GM21381 (cell line): Measurements from ENCODE around the gene SEMA6B.

ENCODE experiments used
- ATAC-seq: cut with Tn5 transposase; IDR thresholded peaks from one replicate; pipeline ENCODE4 v1.9.1; 2021; ENCODE audit warnings: mild to moderate bottlenecking, moderate library complexity; ENCODE audit not compliant: unreplicated experiment

The SEMA6B gene

DNA sequence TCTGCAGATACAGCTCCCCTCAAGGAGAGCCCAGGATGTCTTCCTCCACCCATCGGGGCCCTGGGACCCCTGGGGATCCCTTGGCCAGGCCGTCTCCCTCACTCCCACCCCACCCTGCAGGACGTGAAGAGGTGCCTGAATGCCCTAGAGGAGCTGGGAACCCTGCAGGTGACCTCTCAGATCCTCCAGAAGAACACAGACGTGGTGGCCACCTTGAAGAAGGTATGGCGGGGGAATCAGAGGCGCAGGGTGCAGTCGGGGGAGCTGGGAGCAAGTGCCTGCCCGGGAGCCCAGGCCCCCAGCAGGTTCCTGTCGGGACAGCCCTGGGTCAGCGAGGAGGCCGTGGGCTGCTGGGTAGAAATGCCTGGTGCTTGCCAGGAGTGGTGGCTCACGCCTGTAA is 60.8 kb downstream of the SEMA6B start:
- no peak for ATAC-seq

DNA sequence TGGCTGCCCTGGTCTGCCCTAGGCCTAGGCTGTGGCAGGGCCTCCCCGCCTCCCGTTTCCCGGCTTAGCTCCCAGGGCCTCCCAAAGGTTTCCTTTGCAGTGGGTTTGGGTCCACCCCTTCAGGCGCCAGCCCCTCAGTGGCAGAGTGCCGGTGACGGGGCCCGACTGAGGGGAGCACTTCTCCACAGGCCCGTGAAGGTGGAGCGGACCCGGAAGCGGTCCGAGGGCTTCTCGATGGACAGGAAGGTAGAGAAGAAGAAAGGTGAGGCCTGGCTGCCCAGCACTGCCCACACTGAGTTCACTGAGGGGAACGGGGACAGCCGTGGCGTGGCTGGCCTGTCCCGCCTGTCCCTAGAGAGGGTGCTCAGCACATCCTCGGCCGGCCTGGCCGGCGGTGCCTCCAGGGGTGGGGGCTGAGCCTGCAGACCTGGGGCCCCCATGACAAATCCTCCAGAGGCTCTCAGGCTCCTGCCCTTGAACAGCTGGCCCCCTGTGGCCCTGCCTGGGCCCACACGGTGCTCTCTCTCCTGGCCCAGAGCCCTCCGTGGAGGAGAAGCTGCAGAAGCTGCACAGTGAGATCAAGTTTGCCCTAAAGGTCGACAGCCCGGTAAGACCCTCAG is 61.6 kb downstream of the SEMA6B start:
- no peak for ATAC-seq

DNA sequence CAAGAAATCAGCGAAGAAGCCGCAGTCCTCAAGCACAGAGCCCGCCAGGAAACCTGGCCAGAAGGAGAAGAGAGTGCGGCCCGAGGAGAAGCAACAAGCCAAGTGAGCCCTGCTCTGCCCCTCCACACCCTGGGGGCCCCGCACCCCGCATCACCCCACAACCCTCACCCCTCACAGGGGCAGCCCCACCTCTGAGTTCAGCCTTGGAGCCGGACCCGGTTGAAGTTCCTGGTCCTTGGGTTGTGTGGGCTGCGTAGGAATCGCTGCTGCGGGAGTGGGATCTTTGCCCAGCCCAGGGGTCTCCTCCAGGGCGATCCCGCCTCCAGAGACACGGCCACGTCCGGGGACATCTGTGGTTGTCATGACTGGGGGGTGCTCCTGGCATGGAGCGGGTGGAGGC is 63.2 kb downstream of the SEMA6B start:
- ATAC-seq = no peak

DNA sequence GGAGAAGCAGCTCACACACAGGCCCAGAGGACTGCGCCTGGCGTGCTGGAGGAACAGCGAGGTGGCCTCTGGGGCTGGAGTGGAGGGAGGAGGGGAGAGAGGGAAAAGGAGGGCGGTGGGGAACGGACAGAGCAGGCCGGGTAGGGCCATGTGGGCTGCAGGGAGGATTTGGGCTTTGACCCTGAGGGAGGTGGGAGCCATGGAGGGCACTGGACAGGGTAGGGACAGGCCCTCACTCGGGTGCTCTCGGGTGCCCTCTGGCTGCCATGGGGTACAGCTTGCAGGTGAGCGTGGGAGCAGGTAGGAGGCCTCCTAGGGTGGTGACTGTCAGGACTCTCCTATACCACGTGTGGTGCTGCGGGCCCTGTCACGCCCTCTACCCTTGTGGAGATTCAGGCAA is 64.0 kb downstream of the SEMA6B start:
- ATAC-seq = no peak

DNA sequence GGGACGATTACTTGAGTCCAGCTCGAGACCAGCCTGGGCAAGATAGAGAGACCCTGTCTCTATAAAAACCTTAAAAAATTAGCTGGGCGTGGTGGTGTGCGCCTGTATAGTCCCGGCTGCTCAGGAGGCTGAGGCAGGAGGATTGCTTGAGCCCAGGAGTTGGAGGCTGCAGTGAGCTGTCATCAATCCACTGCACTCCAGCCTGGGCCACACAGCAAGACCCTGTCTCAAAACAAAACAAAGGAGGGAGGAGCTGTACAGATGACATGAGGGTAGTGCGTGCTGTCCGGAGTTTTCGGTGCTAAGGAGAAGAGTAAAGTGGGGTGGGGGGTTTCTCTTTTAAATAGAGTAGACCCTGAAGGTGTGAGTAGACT is 64.8 kb downstream of the SEMA6B start:
- no peak for ATAC-seq

DNA sequence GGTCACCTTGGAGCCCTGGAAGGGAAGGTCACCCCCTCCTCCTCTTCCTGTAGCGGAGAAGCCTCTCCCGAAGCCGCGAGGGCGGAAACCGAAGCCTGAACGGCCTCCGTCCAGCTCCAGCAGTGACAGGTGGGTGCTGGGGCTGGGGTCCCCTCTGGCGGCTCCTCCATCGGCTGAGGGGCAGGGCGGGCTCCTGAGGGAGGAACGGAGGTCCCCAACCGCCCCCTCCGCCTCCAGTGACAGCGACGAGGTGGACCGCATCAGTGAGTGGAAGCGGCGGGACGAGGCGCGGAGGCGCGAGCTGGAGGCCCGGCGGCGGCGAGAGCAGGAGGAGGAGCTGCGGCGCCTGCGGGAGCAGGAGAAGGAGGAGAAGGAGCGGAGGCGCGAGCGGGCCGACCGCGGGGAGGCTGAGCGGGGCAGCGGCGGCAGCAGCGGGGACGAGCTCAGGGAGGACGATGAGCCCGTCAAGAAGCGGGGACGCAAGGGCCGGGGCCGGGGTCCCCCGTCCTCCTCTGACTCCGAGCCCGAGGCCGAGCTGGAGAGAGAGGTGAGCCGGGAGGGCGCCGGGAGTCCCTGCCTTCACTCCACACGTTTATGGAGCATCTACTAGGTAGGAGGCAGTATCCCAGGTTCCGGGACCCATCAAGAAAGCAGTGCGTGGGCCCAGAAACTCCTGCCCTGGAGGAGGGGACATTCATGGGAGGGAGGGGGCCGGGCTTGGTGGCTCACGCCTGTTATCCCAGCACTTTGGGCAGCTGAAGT is 65.4 kb downstream of the SEMA6B start:
- ATAC-seq = no peak

DNA sequence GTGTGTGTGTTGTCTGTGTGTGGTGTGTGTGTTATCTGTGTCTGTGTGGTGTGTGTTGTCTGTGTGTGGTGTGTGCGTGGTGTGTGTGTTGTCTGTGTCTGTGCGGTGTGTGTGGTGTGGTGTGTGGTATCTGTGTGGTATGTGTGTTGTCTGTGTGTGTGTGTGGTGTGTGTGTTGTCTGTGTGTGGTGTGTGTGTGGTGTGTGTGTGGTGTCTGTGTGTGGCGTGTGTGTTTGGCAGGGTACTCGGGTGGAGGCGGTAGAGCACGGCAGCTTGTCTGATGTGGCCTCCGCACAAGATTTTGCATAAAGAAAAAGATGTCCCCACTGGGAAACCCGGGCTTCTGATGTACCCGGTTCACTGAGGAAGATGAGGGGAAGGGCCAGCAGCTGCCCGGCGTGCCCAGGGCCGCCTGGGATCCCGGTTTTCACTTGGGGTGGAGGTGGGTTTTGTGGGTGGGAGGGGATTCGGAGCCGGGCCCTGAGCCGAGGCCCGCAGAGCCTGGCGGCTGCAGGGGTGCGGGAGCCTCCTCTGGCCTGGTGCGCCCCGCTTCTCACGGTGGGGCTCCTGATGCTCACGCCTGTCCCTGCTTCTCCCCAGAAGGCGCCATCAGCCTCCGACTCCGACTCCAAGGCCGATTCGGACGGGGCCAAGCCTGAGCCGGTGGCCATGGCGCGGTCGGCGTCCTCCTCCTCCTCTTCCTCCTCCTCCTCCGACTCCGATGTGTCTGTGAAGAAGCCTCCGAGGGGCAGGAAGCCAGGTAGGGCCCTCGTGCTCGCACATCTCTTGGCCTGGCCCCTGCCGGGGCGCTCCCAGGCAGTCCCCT is 66.2 kb downstream of the SEMA6B start:
- no peak for ATAC-seq
